K562 (cell line): ENCODE results near the gene SLC25A11. TPM values are rescaled to one million over a fixed set of nuclear protein-coding genes. Genes with fewer than 3 reads are reported as not detected.
A peak's percentile ranks its signal among the peaks of the same experiment; 100 is the strongest.

Experiments used
- ATF7 ChIP-seq: fragments of 450-650 bp; IDR thresholded peaks from 2 replicates; pipeline ENCODE4 v1.7.1; 2014; ENCODE audit warnings: mild to moderate bottlenecking, moderate library complexity
- BCL6 ChIP-seq: fragments of 250-450 bp; sonication (Bioruptor Pico); IDR thresholded peaks from 2 replicates; pipeline ENCODE4 v1.4.0; 2020
- HNRNPUL1 ChIP-seq: fragments of 200-400 bp; formaldehyde crosslinking; IDR thresholded peaks from 2 replicates; pipeline ENCODE4 v1.6.1; 2017; ENCODE audit warnings: low read length
- MAFG ChIP-seq: fragments of 450-650 bp; conservative IDR thresholded peaks from 2 replicates; pipeline ENCODE4 v1.6.1; 2016; ENCODE audit warnings: missing genetic modification characterization, missing compliant biosample characterization
- MLLT1 ChIP-seq, 2 experiments: fragments of 450-650 bp; IDR thresholded peaks; 2 replicates each; pipeline ENCODE4 v1.6.1; 2016
- MYBL2 ChIP-seq, 2 experiments: fragments of 450-650 bp in 1 of 2; sonication (generic) in 1 of 2; formaldehyde crosslinking in 1 of 2; IDR thresholded peaks; 2 replicates each; pipeline versions ENCODE4 v1.6.1 to v1.8.1; 2017 to 2022; ENCODE audit warnings: borderline replicate concordance in 1 of 2, inconsistent platforms in 1 of 2, low read depth in 1 of 2, mild to moderate bottlenecking in 1 of 2, missing genetic modification reagents in 1 of 2, moderate library complexity in 1 of 2
- TAF15 ChIP-seq: fragments of 200-400 bp; formaldehyde crosslinking; IDR thresholded peaks from 2 replicates; pipeline ENCODE4 v1.6.1; 2017; ENCODE audit warnings: mild to moderate bottlenecking, low read depth, low read length, moderate library complexity
- TAF9B ChIP-seq: fragments of 450-650 bp; IDR thresholded peaks from 2 replicates; pipeline ENCODE4 v1.6.1; 2018; ENCODE audit warnings: mild to moderate bottlenecking; ENCODE audit not compliant: partially characterized antibody
- TFAP4 ChIP-seq: sonication (generic); formaldehyde crosslinking; IDR thresholded peaks from 2 replicates; pipeline ENCODE4 v1.8.0; 2022; ENCODE audit warnings: missing genetic modification reagents, mild to moderate bottlenecking, moderate library complexity, borderline replicate concordance
- XRCC3 ChIP-seq: fragments of 450-650 bp; IDR thresholded peaks from 2 replicates; pipeline ENCODE4 v1.6.1; 2017; ENCODE audit warnings: mild to moderate bottlenecking, moderate library complexity
- ZBTB43 ChIP-seq: sonication (generic); formaldehyde crosslinking; IDR thresholded peaks from 2 replicates; pipeline ENCODE4 v1.8.0; 2023; ENCODE audit warnings: mild to moderate bottlenecking, missing genetic modification reagents
- ZFX ChIP-seq: sonication (generic); formaldehyde crosslinking; IDR thresholded peaks from 2 replicates; pipeline ENCODE4 v1.8.0; 2022; ENCODE audit warnings: mild to moderate bottlenecking, missing genetic modification reagents, moderate library complexity
- ZKSCAN3 ChIP-seq: fragments of 250-450 bp; sonication (Bioruptor Pico); IDR thresholded peaks from 2 replicates; pipeline ENCODE4 v1.4.0; 2020
- ZNF197 ChIP-seq: fragments of 200-800 bp; sonication (Bioruptor generic); IDR thresholded peaks from 2 replicates; pipeline ENCODE4 v1.6.1; 2016; ENCODE audit warnings: low read depth, missing genetic modification characterization, missing compliant biosample characterization
- ZNF639 ChIP-seq, 2 experiments: fragments of 200-800 bp in 1 of 2; sonication (Bioruptor generic) in 1 of 2; sonication (generic) in 1 of 2; formaldehyde crosslinking in 1 of 2; IDR thresholded peaks in 1 of 2; conservative IDR thresholded peaks in 1 of 2; 2 replicates each; pipeline versions ENCODE4 v1.5.0 to v1.6.1; 2016 to 2020; ENCODE audit warnings: missing compliant biosample characterization in 1 of 2, missing genetic modification characterization in 1 of 2, missing genetic modification reagents in 1 of 2
- ZNF699 ChIP-seq: fragments of 250-450 bp; sonication (Bioruptor Pico); IDR thresholded peaks from 2 replicates; pipeline ENCODE4 v1.8.0; 2021; ENCODE audit warnings: mild to moderate bottlenecking, moderate library complexity; ENCODE audit not compliant: insufficient replicate concordance
- polyA plus RNA-seq, 8 experiments: library from polyadenylated mRNA; depleted of rRNA in 4 of 8; stranded (reverse) in 5 of 8; unstranded in 3 of 8; fragments of >200 nt; fragmentation: Nextera tagmentation in 2 of 8; fragmentation: Illumina TruSeq in 1 of 8; extraction: Ambion mirVana in 2 of 8; extraction: Trizol in 1 of 8; gene quantifications; 2 replicates each; pipeline versions ENCODE4 v1.2.1 to v1.2.3, GENCODE V29; 2011 to 2014; ENCODE audit warnings: inconsistent platforms in 1 of 8, missing spikeins in 1 of 8
- total RNA-seq, 7 experiments: library from RNA; depleted of rRNA in 6 of 7; stranded (reverse); fragments of >200 nt in 6 of 7; fragmentation: Illumina TruSeq in 2 of 7; extraction: Trizol in 2 of 7; gene quantifications; 2 replicates each; pipeline versions ENCODE4 v1.2.1 to v1.2.3, GENCODE V29; 2011 to 2021; ENCODE audit warnings: low replicate concordance in 1 of 7
- TF ChIP-seq, protein P1 (sequence below): sonication (generic); formaldehyde crosslinking; IDR thresholded peaks from 2 replicates; pipeline ENCODE4 v1.8.1; 2023; ENCODE audit warnings: mild to moderate bottlenecking, missing genetic modification reagents
- TF ChIP-seq, protein P2 (sequence below): sonication (generic); formaldehyde crosslinking; IDR thresholded peaks from 2 replicates; pipeline ENCODE4 v1.9.0; 2022; ENCODE audit warnings: mild to moderate bottlenecking, missing genetic modification reagents

The SLC25A11 gene
- total and polyA plus RNA-seq, 9 of the 15 experiments (the other 6 are each of a cell fraction or from before 2014, with no cell fraction given): 3.1 to 56.7 (median 32.9) TPM

GRCh38 chr17:4949321-4950074 lies 9.7 kb upstream of the SLC25A11 start (continued):
- TF ChIP-seq TAF15 (no peak), ZNF639 (CRISPR knock-in tag; conservative IDR thresholded peaks at IDR 0.05 in 1 of 2, IDR thresholded peaks at IDR 0.05 in 1 of 2) (peak in 1 of 2 experiments; percentile 91; a peak in 2 of 4 replicates), ZBTB43 (CRISPR knock-in tag) (no peak), ZNF699 (CRISPR knock-in tag) (no peak), MAFG (no peak), MYBL2 (IDR thresholded peaks at IDR 0.05; ENCODE audit: low read depth) (no peak), MYBL2 (CRISPR knock-in tag; IDR thresholded peaks at IDR 0.05; ENCODE audit: borderline replicate concordance) (no peak), ATF7 (peak; percentile 61; the same call in 1 of the 2 replicates), MLLT1 (IDR thresholded peaks at IDR 0.05) (no peak), ZNF197 (0 out of 2 replicates have a peak, but pooled peaks have one; percentile 62), TFAP4 (CRISPR knock-in tag) (no peak; the same call in 1 of the 2 replicates), ZFX (CRISPR knock-in tag) (no peak; the same call in 1 of the 2 replicates), BCL6 (0 out of 2 replicates have a peak, but pooled peaks have one; percentile 50), ZKSCAN3 (no peak), XRCC3 (no peak), TAF9B (no peak), HNRNPUL1 (no peak)
- TF ChIP-seq, protein P1, sequence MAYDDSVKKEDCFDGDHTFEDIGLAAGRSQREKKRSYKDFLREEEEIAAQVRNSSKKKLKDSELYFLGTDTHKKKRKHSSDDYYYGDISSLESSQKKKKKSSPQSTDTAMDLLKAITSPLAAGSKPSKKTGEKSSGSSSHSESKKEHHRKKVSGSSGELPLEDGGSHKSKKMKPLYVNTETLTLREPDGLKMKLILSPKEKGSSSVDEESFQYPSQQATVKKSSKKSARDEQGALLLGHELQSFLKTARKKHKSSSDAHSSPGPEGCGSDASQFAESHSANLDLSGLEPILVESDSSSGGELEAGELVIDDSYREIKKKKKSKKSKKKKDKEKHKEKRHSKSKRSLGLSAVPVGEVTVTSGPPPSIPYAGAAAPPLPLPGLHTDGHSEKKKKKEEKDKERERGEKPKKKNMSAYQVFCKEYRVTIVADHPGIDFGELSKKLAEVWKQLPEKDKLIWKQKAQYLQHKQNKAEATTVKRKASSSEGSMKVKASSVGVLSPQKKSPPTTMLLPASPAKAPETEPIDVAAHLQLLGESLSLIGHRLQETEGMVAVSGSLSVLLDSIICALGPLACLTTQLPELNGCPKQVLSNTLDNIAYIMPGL (CRISPR knock-in tag): no peak
- TF ChIP-seq, protein P2, sequence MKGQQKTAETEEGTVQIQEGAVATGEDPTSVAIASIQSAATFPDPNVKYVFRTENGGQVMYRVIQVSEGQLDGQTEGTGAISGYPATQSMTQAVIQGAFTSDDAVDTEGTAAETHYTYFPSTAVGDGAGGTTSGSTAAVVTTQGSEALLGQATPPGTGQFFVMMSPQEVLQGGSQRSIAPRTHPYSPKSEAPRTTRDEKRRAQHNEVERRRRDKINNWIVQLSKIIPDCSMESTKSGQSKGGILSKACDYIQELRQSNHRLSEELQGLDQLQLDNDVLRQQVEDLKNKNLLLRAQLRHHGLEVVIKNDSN (CRISPR knock-in tag): peak; percentile 57
